ENCODE data around the gene PALS2.

Gene PALS2

DNA sequence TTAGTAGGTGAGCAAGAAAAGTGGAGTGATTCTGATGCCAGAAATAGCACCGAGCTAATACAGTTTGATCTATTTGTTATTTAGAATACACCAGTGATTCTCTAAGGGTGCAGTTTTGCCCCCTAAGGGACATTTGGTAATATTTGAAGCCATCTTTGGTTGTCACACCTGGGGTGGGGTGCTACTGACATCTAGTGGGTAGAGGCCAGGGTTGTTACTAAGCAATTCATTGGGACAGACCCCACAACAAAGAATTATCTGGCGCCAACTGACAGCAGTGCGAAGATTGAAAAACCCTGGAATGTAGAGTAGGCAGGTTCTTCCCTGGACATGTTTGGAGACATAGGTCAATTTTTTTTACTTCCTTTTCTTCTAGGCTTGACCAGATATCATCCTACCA lies 14.6 kb downstream of the PALS2 start:
- DNase-seq (ENCODE audit: low read depth): peak; percentile 22

DNA sequence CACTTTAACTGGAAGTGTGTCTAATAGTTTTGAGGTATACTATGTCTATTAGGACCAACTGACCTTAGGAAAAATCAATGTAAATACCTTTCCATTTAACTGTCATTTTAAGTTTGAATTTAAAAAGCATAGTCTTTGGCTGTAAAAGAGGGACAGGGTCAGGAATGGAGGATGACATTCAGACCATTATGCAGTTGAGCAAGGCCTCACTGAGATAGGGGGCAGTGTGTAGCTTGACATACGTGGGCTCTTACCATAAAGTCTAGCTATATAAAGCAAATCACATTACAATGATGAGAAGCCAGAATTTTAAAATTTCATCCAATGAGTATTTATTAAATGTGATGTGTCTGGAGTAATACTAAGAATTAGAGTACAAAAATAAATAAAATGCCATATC lies 17.9 kb downstream of the PALS2 start:
- no peak for DNase-seq (ENCODE audit: low read depth)

DNA sequence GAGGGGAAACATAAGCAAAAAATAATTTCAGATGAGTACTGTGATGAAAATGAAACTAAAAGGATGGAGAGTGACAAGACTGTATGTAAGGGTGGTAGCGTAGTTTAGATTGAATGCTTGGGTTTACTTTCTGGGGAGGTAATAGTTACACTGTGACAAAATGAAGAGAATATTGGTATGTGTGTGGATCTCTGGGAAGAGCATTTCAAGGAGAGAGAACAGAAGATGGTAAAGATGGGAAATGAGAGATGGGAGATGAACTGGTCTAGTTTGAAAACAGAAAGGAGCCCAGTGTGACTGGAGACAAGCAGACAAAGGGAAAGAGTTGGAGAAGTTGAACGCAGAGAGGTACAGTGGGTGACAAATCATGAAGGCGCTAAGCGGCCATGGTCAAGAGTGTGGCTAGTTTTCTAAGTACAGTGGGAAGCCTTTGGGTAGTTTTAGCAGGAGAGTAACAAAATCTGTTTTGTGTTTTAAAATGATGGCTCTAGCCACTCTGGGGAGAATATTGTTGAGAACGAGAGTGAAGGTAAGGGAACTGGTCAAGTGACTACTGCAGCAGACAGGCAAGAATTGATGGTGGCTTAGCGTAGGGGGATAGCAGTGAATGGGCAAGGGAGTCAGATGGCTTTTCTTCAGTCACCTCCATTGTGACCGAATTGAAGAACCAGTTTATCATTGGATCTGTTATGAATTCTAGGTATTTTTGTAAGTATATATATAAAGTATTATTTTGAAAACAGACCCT lies 22.6 kb downstream of the PALS2 start:
- no peak for DNase-seq (ENCODE audit: low read depth)

DNA sequence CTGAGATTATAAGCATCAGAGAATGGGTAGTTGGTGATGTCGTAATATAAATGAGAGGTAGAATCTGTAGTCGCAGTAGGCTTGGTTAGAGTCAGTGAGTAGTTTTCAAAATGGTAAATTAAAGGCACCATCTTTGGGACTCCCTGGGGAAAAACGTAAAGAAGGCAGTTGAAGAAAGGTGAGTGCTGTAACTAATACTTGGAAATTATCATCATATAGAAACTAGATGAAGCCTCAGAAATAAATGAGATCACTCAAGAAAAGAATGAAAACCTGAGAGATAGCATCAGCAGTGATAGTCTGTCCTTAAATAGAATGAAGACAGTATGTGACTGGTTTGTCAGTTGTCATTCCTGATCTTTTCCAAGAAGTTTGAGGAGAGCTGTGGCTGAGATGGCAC lies 23.8 kb downstream of the PALS2 start:
- DNase-seq (ENCODE audit: low read depth): no peak

DNA sequence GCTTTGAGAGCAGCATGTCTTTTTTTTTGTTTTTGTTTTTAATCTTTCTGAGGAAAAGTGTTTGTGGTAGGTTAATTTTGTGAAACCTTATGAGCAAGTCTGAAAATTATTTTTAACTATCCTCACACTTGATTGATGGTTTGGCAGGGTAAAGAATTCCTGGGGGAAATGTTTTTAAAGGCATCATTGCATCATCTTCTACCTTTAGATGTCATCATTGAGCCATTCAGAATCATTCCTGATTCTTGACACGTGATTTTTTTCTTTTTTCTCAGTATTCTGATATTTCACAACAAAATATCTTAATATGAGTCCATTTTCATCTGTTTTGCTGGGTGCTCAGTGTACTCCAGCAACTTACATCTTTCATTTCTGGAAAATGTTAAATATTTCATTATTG lies 28.3 kb downstream of the PALS2 start:
- DNase-seq (ENCODE audit: low read depth): no peak

DNA sequence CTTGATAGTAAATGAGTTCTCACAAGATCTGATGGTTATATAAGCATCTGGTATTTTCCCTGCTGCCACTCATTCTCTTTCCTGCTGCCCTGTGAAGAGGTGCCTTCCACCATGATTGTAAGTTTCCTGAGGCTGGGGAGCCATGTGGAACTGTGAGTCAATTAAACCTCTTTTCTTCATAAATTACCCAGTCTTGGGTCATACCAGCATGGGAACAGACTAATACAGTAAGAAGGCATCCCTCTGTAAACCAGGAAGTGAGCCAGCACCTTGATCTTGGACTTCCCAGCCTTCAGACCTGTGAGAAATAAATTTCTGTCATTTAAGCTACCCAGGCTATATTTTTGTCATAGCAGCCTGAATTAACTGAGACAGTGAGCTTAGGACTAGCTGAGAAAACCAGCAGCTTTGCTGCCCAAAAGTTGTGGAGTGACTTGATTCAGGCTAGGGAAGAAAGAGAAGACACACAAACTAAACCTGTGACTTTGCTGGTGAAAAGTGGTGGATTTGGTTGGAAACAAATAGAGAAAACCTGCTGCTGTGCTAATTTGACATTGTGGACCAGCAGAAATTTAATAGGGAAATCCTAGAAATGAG lies 29.7 kb downstream of the PALS2 start:
- no peak for DNase-seq (ENCODE audit: low read depth)

DNA sequence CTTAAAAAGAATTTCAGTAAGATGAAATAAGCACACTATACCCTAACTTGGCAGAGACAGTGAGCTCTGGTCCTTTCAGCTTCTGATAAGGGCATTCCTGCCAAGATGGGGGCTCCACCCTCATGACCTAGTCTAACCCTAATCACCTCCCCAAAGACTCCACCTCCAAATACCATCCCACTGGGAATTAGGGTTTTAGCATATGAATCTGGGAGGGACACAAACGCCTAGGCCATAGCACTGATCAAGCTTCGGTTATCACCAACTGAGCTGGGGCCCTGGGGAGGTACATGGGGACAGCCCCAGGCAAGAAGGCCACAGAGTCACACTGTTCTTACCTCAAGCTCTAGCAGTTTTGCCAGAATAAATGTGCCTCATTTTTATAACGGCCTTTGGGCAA lies 31.4 kb downstream of the PALS2 start:
- no peak for DNase-seq (ENCODE audit: low read depth)

DNA sequence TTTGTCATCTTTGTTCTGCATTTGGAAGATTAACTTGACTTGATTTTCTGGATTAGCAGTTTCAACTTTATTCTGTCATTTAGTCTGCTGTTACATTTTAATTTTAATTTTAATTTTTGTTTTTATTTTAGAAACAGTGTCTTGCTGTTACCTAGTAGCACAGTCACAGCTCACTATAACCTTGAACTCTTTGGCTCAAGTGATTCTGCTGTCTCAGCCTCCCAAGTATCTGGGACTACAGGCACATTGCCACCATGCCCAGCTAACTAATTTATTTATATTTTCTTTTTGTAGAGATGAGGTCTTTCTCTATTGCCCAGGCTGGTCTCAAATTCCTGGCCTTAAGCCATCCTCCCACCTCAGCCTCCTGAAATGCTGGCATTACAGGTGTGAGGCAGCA lies 35.3 kb downstream of the PALS2 start:
- no peak for DNase-seq (ENCODE audit: low read depth)

DNA sequence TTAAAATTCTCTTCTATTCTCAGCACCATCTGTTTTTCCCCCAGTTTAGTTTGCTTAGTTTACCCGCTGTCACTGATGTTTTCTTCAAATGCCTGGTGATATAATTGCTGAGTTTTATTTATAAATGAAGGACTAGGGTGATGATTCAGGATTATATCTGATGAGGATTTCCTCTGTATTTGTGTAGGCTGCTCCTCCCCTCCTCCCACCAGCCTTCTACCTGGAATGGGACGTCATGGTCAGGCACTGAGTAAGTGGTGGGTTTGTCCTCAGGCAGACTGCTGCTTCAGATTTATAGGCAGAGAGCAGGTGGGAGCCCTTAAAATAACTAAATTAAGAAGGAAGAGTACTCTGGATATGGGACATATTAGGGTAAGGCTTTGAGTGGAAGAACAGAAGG lies 35.8 kb downstream of the PALS2 start:
- DNase-seq (ENCODE audit: low read depth): no peak

DNA sequence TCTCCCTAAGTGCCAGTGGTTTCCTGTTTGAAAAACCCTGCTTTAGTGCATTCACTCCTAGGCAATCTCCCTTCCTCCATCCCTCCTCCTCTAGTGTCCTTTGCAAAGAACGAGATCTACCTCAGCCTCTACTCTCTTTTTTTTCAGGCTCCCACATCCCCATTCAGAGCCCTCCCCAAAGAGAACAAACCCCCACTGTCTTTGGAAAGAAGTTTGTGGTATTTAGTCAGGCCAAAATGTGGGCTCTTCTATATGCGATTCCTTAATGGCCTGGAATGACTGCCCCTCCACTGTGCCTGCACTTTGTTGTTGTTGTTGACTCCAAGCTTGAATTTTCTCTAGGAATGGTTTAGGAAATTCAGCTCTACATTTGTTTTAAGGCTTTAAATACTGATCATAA lies 36.3 kb downstream of the PALS2 start:
- DNase-seq (ENCODE audit: low read depth): no peak

DNA sequence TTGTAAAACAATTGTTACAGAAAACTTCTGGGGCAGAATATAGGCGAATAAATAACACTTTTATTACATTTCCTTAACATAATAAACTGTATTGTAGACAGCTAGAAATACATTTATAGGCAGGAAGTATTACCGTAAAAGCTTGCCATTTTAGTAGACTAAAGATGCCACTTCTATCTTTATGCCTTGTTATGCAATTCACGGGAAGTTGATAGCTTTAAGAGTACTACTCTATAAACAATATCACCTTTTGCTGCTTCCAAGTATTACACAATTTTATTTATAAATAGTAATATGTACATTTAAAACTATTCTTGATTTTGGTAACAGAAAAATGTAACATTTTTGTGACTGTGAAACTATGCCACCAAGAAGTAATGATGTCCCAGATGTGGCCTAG lies 37.9 kb downstream of the PALS2 start:
- DNase-seq (ENCODE audit: low read depth): no peak

DNA sequence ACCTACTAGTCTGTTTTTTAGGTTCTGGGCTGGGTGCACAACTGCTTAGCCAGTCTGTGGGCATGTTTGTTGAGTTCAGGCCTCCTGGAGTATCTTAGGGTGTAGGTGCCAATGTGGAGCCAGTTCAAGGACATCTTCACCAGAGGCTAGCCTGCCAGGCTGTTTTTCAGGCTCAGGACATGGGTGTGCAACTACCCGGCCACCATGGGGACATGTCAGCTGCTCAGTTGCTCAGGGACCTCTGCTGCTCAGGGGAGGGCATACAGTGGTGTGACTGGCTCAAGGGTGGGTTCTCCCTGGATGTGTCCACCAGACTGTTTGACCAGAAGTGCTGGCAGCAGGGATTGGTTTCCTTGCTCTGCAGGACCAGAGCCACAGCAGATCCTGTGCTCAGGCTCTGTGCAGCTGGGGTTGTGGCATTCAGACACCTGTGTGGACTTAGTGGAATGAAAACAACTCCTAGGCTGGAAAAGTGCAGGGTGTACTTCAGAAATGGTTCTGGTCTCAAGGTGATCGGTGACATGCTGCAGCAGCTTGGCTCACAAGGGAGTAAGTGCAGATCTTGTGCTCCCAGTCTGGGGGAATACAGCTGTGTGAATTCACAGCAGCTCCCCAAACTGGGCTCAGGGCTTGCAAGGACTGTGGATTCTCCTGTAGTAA lies 44.8 kb downstream of the PALS2 start:
- DNase-seq (ENCODE audit: low read depth): no peak

DNA sequence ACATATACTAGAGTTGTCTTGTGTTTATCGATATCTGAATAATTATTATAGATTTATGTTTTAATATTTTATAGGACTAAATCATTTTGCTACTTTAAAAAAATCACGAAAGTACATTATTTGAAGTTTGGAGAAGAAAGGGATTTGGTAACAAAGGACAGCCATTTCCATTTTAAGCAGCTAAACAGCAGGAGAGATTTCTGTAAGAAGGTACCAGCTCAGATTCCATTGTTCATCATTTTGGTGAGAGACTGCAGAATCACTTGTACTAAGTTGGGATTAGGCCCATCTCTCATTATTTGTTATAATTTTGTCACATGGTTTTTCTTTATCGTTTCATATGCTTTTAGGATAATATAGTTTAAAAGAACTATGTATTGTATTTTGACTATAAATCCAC lies 46.7 kb downstream of the PALS2 start:
- DNase-seq (ENCODE audit: low read depth): no peak

DNA sequence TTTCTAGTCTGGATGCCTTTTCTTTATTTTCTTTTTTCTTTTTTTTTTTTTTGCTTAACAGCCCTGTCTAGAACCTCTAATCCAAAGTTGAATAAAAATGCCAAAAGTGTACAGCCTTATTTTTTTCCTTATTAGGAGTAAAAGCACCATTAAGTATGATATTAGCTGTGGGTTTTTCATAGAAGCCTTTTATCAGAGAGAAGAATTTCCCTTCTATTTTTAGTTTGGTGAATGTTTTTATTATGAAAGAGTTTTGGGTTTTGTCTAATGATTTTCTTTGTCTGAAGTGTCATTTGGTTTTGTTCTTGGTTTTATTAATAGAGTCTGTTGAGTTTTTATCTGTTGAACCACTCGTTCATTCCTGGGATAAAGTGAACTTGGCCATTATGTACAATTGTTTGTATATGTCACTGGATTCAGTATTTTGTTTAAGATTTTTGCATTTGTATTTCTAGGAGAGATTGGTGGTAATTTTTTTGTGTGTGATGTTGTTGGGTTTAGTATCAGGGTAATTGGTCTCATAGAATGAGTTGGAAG lies 49.5 kb downstream of the PALS2 start:
- DNase-seq (ENCODE audit: low read depth): no peak
